Heart left ventricle (tissue), 13 donors: ENCODE results near the gene APC.

Source experiments
- POLR2A ChIP-seq, 2 donors: fragments of 450-650 bp; IDR thresholded peaks; one replicate each; pipeline ENCODE4 v1.6.1; 2017; ENCODE audit warnings: antibody characterized with exemption in 2 of 2, mild to moderate bottlenecking in 2 of 2, moderate library complexity in 2 of 2
- TF ChIP-seq, protein P1 (sequence below), 12 donors: fragments of 200-600 bp; sonication (generic) in 4 of 12; IDR thresholded peaks; one replicate each; pipeline versions ENCODE4 v1.5.0 to v1.8.0; 2018 to 2022; ENCODE audit warnings: antibody characterized with exemption in 12 of 12, mild to moderate bottlenecking in 5 of 12
- donor health status: ischemic (EF 13 %, LVEDD 7.1; RV severe dilation, severe dysfunction).
- donor health status: DM: no; HTN: yes; CAD: no.
- donor health status: DM: no; HTN: no; CAD: no.
- donor health status: ischemic (EF 25% LVEDD 6.9; RV normal size, moderate dysfunction).
- donor health status: ischemic (EF 25% LVEDD 5.7; RV mildly dilated, moderate dysfunction).
- donor health status: ischemic (EF 35%, LVEDD 5.7; RV mildly dilated, moderate dysfunction).
- donor health status: nonischemic (EF 11% LVEDD 7.7; RV severe dilation, severe dysfunction).
- donor health status: DM: yes; HTN: yes; CAD: no.
- donor health status: PGD.
- donor health status: ischemic (EF 29% LVEDD 5.4; RV normal size, mild dysfunction).
- donor health status: nonischemic (EF 23%, LVEDD 6.1; RV moderate dilation, normal function).

DNA sequence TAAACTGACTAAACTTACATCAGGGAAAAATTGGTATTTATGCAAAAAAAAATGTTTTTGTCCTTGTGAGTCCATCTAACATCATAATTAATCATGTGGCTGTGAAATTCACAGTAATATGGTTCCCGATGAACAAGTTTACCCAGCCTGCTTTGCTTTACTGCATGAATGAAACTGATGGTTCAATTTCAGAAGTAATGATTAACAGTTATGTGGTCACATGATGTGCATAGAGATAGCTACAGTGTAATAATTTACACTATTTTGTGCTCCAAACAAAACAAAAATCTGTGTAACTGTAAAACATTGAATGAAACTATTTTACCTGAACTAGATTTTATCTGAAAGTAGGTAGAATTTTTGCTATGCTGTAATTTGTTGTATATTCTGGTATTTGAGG lies 106.8 kb downstream of the APC start:
- no peak for TF ChIP-seq POLR2A (IDR thresholded peaks at IDR 0.05)
- TF ChIP-seq, protein P1, sequence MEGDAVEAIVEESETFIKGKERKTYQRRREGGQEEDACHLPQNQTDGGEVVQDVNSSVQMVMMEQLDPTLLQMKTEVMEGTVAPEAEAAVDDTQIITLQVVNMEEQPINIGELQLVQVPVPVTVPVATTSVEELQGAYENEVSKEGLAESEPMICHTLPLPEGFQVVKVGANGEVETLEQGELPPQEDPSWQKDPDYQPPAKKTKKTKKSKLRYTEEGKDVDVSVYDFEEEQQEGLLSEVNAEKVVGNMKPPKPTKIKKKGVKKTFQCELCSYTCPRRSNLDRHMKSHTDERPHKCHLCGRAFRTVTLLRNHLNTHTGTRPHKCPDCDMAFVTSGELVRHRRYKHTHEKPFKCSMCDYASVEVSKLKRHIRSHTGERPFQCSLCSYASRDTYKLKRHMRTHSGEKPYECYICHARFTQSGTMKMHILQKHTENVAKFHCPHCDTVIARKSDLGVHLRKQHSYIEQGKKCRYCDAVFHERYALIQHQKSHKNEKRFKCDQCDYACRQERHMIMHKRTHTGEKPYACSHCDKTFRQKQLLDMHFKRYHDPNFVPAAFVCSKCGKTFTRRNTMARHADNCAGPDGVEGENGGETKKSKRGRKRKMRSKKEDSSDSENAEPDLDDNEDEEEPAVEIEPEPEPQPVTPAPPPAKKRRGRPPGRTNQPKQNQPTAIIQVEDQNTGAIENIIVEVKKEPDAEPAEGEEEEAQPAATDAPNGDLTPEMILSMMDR (IDR thresholded peaks at IDR 0.05): no peak
